Psoas muscle (tissue), 8 donors: ENCODE measurements around the gene DBH. TPM values are rescaled to one million over a fixed set of nuclear protein-coding genes. Genes with fewer than 3 reads are reported as not detected.
A peak's percentile ranks its signal among the peaks of the same experiment; 100 is the strongest.

Experiments
- ATAC-seq, 4 donors: fragments of 200-7000 bp; cut with Tn5 transposase; one replicate each; pipeline ENCODE4 v1.9.1; 2020; ENCODE audit warnings: moderate library complexity in 3 of 4, mild to moderate bottlenecking in 2 of 4
- DNase-seq, 2 donors: peaks; one replicate each; pipeline ENCODE4 v3.0.0-alpha.2; 2020
- H3K27ac ChIP-seq: fragments of 200-600 bp; one replicate; pipeline ENCODE4 v1.8.0; 2022
- H3K27me3 ChIP-seq, 3 donors: fragments of 200-600 bp in 1 of 3; one replicate each; pipeline versions ENCODE4 v1.6.1 to v1.8.0; 2013 to 2022; ENCODE audit warnings: low read length in 2 of 3, mild to moderate bottlenecking in 2 of 3, moderate library complexity in 1 of 3; ENCODE audit not compliant: insufficient read depth in 3 of 3
- H3K36me3 ChIP-seq, 2 donors: fragments of 200-600 bp in 1 of 2; one replicate each; pipeline versions ENCODE4 v1.6.1 to v1.8.0; 2013 to 2022; ENCODE audit warnings: low read depth in 1 of 2, mild to moderate bottlenecking in 1 of 2, moderate library complexity in 1 of 2; ENCODE audit not compliant: insufficient read depth in 1 of 2
- H3K4me1 ChIP-seq: fragments of 200-600 bp; one replicate; pipeline ENCODE4 v1.8.0; 2022
- H3K4me3 ChIP-seq: fragments of 200-600 bp; one replicate; pipeline ENCODE4 v1.8.0; 2022; ENCODE audit warnings: mild to moderate bottlenecking
- H3K9me3 ChIP-seq: fragments of 200-600 bp; one replicate; pipeline ENCODE4 v1.8.0; 2022
- WGBS, 3 donors: extraction: QIAGEN DNeasy Blood & Tissue Kit; methylation state at CpG; one replicate each; pipeline versions ENCODE4 v1.1.6 to v1.1.7; 2013; 5-methylcytosine and 5-hydroxymethylcytosine counted together
- intact Hi-C, 2 donors: fragments of 100-400 bp; cut with DNase I; formaldehyde crosslinking; loops; one replicate each; pipeline versions ENCODE4 v1.11.0 to v1.14.2; 2022
- polyA plus RNA-seq, 3 donors: library from polyadenylated mRNA; stranded (reverse); fragments of 200-250 nt; gene quantifications; one replicate each; pipeline ENCODE4 v1.2.3, GENCODE V29; 2013
- total RNA-seq, 4 donors: library from RNA; stranded (reverse); fragmentation: NEBNext Ultra II Directional in 2 of 4; extraction: Animal tissue kit (Norgen Biotek cat#: 25700) in 2 of 4; gene quantifications; one replicate each; pipeline versions ENCODE4 v1.2.1 to v1.2.4, GENCODE V29; 2021 to 2023
- TF ChIP-seq, protein P1 (sequence below): fragments of 200-600 bp; IDR thresholded peaks from one replicate; pipeline ENCODE4 v1.8.0; 2022; ENCODE audit warnings: antibody characterized with exemption
- donor health status: healthy with polysubstance abuse.
- donor health status: DM: no; HTN: no; CAD: no; lungs with moderate emphysema.
- donor health status: Bipolar disorder and iron deficiency.
- donor health status: healthy.
- donor health status: DM: yes; HTN: yes; CAD: no.
- donor health status: DM: no; HTN: no; CAD: no.
- donor health status: DM: no; HTN: no; CAD: no.
- donor health status: DM: yes; HTN: yes; CAD: no.

The DBH gene
- total and polyA plus RNA-seq, 7 donors = 0.01 to 0.30 (median 0.05) TPM; not detected in 3

DNA sequence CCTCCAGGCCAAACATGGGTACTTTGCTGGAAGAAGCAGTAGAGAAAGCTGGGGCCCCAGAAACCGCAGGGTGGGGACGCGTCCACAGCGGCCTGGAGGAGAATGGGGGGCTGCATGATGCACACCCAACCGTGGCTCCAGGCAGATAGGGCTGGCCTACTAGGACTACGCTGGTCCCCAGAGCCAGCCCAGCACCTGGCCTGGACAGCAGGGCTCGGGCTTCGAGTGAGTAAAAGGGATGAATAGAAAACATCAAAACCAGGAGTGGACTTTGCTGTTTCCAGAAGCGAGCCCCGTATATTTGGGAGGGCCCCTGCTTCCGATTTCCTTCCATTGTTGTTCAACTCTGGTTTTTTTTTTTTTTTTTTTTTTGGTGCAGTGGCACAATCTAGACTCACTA, 30.7 kb downstream of the DBH start:
- ATAC-seq = no peak

DNA sequence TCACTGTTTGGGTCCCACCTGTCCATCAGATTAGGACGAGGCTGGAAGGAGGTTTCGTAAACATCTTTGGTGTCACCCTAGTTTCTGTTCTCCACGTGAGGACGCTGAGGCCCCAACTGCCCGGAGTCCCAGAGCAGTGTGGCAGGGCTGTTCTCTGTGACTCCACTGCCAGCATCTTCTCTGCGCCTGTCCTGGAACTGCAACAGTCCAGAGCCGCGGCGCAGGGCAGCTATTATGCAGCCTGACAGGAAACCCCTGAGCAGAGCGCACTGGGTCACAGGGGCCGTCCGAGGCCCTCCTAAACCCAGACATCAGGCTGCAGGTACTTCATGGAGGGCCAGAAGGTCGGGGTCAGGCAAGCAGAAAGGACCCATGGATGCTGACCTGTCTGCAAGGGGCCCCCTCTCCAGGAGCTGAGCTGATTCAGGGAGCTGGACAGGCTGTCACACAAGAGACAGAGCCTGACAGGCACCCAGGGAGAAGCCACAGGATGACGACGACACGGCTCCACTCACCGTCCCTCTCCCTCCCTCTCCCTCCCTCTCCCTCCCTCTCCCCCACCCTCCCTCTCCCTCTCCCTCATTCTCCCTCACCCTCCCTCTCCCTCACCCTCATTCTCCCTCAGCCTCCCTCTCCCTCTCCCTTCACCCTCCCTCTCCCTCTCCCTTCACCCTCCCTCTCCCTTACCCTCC, 31.7 kb downstream of the DBH start:
- WGBS, 3 donors = 61 to 67% (median 66%) methylated on average over 13 to 17 of the region's 17 CpGs
- no peak overlapping the region for H3K4me3 ChIP-seq
- H3K27ac ChIP-seq = no peak overlapping the region
- H3K36me3 ChIP-seq = no peaks in the 10 kb centered on the region
- DNase-seq (no peak), ATAC-seq (no peak)
- peaks cover 0 to 5% (median 0%) of the 10 kb centered on the region in 3 donors for H3K27me3 ChIP-seq
- TF ChIP-seq, protein P1, sequence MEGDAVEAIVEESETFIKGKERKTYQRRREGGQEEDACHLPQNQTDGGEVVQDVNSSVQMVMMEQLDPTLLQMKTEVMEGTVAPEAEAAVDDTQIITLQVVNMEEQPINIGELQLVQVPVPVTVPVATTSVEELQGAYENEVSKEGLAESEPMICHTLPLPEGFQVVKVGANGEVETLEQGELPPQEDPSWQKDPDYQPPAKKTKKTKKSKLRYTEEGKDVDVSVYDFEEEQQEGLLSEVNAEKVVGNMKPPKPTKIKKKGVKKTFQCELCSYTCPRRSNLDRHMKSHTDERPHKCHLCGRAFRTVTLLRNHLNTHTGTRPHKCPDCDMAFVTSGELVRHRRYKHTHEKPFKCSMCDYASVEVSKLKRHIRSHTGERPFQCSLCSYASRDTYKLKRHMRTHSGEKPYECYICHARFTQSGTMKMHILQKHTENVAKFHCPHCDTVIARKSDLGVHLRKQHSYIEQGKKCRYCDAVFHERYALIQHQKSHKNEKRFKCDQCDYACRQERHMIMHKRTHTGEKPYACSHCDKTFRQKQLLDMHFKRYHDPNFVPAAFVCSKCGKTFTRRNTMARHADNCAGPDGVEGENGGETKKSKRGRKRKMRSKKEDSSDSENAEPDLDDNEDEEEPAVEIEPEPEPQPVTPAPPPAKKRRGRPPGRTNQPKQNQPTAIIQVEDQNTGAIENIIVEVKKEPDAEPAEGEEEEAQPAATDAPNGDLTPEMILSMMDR = no peak
- no peaks in the 10 kb centered on the region for H3K9me3 ChIP-seq
- intact Hi-C loops = no loop called here
- H3K4me1 ChIP-seq = no peaks in the 10 kb centered on the region

More for the DNA sequence above, 30.7 kb downstream of the DBH start:
- Histone ChIP-seq H3K27ac (no peak overlapping the region), H3K9me3 (no peaks in the 10 kb centered on the region), H3K4me3 (no peak overlapping the region), H3K36me3 (no peaks in the 10 kb centered on the region), H3K27me3 (peaks cover 0 to 7% (median 4%) of the 10 kb centered on the region in 3 donors), H3K4me1 (no peaks in the 10 kb centered on the region)
- TF ChIP-seq, protein P1 = no peak
- no peak for DNase-seq
- intact Hi-C loops = no loop called here
- WGBS, 3 donors = 75 to 80% (median 78%) methylated on average over 11 of the region's 11 CpGs

DNA sequence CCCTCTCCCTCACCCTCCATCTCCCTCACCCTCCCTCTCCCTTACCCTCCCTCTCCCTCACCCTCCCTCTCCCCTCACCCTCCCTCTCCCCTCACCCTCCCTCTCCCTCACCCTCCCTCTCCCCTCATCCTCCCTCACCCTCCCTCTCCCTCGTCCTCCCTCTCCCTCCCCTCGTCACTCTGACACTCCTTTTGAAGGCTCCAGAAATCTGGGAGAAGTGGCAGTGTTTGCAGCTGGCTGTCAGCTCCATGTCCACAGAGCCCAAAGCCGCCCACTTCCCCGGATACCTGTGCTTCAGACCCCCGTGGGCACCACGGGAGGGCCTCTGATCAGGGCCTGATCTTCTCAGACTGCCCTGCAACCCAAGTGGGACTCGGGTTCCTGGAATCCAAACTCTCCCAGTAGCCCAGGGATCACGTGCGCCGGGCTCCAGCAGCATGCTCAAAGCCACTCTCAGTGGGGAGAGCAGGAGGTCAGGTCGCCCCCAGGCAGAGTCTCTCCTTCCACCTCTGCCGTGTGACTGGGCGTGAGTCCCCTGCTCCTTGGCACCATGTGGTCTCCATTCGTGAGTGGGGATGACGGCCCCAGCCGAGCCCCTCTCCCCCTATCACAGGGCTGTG, 33.1 kb downstream of the DBH start:
- Histone ChIP-seq H3K27ac (no peak overlapping the region), H3K27me3 (peaks cover 0 to 5% (median 0%) of the 10 kb centered on the region in 3 donors), H3K36me3 (no peaks in the 10 kb centered on the region), H3K9me3 (no peaks in the 10 kb centered on the region), H3K4me1 (no peaks in the 10 kb centered on the region), H3K4me3 (no peak overlapping the region)
- ATAC-seq (no peak), DNase-seq (no peak)
- TF ChIP-seq, protein P1 = no peak
- intact Hi-C loops = no loop called here
- WGBS, 3 donors = 88 to 90% (median 89%) methylated on average over 14 to 15 of the region's 16 CpGs

DNA sequence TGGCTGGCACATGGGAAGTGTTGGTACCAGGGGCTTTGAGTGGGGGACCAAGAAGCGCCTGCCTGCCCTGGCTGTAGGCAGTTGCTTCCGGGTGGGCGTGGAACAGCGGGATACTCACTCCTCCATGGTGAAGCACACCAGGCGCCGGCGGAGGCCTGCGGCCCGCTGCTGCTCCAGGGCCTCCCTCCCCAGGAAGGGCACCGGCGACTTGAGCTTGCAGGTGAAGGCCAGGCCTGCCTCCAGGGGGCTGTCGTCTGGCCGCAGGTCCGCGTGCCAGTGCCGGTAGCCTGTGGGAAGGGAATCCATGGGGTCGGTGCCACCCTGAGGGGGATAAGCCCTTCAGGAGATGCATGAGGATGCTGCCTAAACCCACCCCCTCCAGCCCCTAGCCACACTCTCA, 34.3 kb downstream of the DBH start:
- WGBS, 3 donors = 94 to 97% (median 95%) methylated on average over 17 of the region's 17 CpGs
- H3K27me3 ChIP-seq = peaks cover 0 to 5% (median 3%) of the 10 kb centered on the region in 3 donors
- H3K4me3 ChIP-seq = no peak overlapping the region
- no peak overlapping the region for H3K27ac ChIP-seq
- no peak for DNase-seq
- no peaks in the 10 kb centered on the region for H3K36me3 ChIP-seq
- TF ChIP-seq, protein P1 = no peak
- intact Hi-C loops = no loop called here
- no peaks in the 10 kb centered on the region for H3K9me3 ChIP-seq
- no peaks in the 10 kb centered on the region for H3K4me1 ChIP-seq
- peak in 1 of 4 donors; percentile 26 for ATAC-seq
